C4-2B (cell line): ENCODE measurements around the gene SLC28A3.
A peak's percentile ranks its signal among the peaks of the same experiment; 100 is the strongest.

Source experiments
- H3K27ac ChIP-seq: fragments of 450-650 bp; 2 replicates; pipeline ENCODE4 v1.5.1; 2017
- CTCF ChIP-seq: fragments of 450-650 bp; conservative IDR thresholded peaks from 2 replicates; pipeline ENCODE4 v1.5.1; 2017; ENCODE audit warnings: mild to moderate bottlenecking
- ZFX ChIP-seq: fragments of 450-650 bp; IDR thresholded peaks from 2 replicates; pipeline ENCODE4 v1.6.1; 2017

Gene SLC28A3

GRCh38 chr9:84297162-84297821 is 43.3 kb downstream of the SLC28A3 start:
- no peak for TF ChIP-seq CTCF
- no peak for TF ChIP-seq ZFX
- H3K27ac ChIP-seq, result no peak overlapping the region

GRCh38 chr9:84296146-84296843 is 44.3 kb downstream of the SLC28A3 start:
- no peak overlapping the region for H3K27ac ChIP-seq
- no peak for TF ChIP-seq ZFX
- no peak for TF ChIP-seq CTCF

DNA sequence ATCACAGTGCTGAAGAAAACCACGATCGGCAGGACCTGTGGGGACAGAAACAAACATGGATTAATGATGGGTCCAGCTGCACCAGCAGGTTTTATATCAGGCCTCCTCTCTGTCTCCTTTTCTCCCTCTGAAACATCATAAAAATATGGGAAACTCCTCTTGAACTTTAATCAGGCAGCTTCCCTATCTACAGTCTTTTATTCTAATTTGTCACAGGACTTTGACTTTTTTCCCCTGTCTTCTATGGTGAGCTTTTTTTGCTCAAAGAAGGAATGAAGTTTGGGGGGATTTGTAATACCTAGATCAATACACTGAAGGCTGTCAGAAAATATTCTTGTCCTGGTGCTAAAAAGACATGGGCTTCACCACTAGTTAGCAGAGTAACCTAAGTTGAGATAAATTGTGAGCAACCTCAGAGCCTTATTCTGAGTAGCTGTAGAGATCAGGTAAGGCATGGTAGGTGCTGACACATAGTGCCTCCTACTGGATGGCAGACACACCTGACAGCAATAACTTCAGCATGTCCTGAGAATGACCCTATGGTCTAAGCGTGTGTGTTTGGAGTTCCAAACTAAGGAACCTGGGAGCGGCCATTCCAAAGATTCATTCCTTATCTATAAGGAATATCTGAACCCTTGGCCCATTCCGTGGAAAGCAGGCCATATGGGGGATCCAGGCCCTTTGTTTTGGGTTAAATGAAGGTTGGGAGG is 46.2 kb downstream of the SLC28A3 start:
- TF ChIP-seq ZFX (no peak), CTCF (peak; percentile 52)
- no peak overlapping the region for H3K27ac ChIP-seq

- TF ChIP-seq ZFX, result no peak
- TF ChIP-seq CTCF, result no peak
- no peak overlapping the region for H3K27ac ChIP-seq
Measured at GRCh38 chr9:84293001-84293798, 47.4 kb downstream of the SLC28A3 start.

DNA sequence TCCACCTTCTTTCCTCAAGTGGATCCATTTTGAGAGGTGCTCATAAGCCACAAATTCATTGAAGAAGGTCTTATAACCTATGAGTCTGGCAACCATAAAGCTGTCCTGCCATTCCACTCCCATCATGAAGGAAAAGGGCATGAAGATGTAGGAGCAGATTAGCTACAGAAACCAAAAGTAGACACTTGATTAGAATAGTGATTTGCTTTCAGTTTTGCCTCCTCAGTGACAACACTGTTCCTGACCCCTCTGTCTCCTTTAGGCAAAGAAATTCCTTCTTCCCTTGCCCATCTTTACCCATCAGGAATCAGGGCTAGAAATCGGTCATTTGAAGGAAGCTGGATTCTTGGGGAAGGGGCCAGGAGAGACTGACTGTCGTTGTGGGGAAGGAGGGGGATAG is 55.2 kb downstream of the SLC28A3 start:
- TF ChIP-seq ZFX, result no peak
- no peak for TF ChIP-seq CTCF
- H3K27ac ChIP-seq, result no peak overlapping the region

DNA sequence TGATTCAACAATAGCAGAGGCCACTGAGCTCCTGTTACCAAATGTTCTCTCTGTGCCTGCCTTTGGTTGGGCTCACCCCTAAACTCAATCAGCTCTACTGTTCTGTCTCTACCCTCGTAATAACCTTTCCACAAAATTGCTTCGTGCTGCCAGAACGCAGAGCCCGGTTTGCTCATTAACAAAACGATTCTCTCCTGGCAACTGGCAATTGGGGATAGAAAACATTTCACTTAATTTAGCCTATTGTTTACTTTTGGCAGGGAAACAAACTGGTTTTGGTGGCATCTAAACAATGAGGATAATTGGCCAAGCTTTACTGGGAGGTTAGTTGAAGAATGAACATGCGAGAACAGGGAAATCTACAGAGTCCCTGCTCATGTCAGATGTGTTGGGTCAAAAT is 56.6 kb downstream of the SLC28A3 start:
- H3K27ac ChIP-seq, result no peak overlapping the region
- TF ChIP-seq ZFX (no peak), CTCF (no peak)

DNA sequence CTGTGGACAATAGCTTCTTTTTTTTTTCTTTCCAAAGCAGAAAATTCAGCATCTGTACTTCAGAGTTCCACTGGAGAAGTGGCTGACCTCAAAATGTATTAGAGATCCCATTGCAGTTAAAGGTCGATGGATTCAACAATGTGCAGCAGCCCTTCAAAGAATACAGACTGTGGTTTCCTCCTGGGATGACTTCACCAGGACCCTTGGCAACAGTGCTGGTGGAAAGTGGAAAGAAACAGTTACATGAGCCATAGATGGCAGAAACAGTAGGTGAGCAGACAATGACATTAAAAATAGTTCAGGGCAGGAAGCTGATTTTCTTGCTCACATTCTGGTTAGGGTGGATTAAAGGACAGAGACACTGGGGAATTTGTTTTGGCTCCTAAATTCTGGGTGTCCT is 62.4 kb downstream of the SLC28A3 start:
- no peak for TF ChIP-seq ZFX
- no peak for TF ChIP-seq CTCF
- no peak overlapping the region for H3K27ac ChIP-seq
